ENCODE data around the gene NDUFA5. TPM values are rescaled to one million over a fixed set of nuclear protein-coding genes. Genes with fewer than 3 reads are reported as not detected.
"Not testable (repeated sequence)": the region's sequence is repeated elsewhere in the genome, so short reads cannot be mapped to it uniquely, and the experiment has no call there.

NDUFA5 gene
- total RNA-seq, 4 donors from 2014 or later, result 107 to 129 (median 124) TPM

- intact Hi-C loops (cut with DNase I), result no loop called here
- WGBS, 2 donors, result 58 to 65% methylated on average over 4 of the region's 4 CpGs
These were observed 764 bp upstream of the NDUFA5 start for GRCh38 chr7:123558289-123558874.

DNA sequence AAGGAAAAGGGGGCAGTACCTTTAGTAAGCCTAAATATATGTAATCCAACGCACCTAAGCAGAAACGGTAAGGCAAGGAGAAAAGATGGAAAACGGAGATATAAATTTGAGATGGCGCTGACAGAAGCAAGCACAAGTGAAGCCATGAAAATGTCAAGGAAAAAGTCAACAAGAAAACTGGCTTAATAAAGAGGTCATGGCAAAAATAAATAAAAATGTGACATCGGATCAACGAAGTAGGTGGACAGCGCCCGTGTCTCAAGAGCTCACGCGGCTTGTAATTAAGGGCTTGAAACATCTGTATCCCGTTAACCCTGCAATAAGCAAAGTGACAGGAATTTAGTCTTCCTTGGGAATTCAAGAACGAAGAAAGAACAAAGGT lies 611 bp downstream of the NDUFA5 start:
- no peak for TF ChIP-seq CTCF (IDR thresholded peaks at IDR 0.05)
- TF ChIP-seq POLR2A (IDR thresholded peaks at IDR 0.05), result no peak
- H3K36me3 ChIP-seq, result no peaks in the 10 kb centered on the region
- no peak for DNase-seq
- H3K9me3 ChIP-seq, result no peaks in the 10 kb centered on the region
- no peaks in the 10 kb centered on the region for H3K27me3 ChIP-seq
- intact Hi-C loops (cut with DNase I), result no loop called here
- peak overlapping the region; percentile 86 to 97 (median 93) for H3K27ac ChIP-seq
- whole genome bisulfite sequencing, 2 donors, result 2 to 3% methylated on average over 12 of the region's 12 CpGs
- peak overlapping the region; percentile 71 to 96 (median 95) for H3K4me3 ChIP-seq (replicated peaks in 1 of 3)
- H3K4me1 ChIP-seq, result peaks cover 16 to 22% of the 10 kb centered on the region in 2 donors

More at GRCh38 chr7:123558289-123558874, 764 bp upstream of the NDUFA5 start:
- Histone ChIP-seq H3K4me1 (peaks cover 16 to 22% of the 10 kb centered on the region in 2 donors), H3K4me3 (replicated peaks in 1 of 3) (peak overlapping the region; percentile 25 to 71 (median 51)), H3K27ac (peak overlapping the region; percentile 43 to 93 (median 86)), H3K36me3 (no peaks in the 10 kb centered on the region), H3K27me3 (no peaks in the 10 kb centered on the region), H3K9me3 (no peaks in the 10 kb centered on the region)
- TF ChIP-seq POLR2A (IDR thresholded peaks at IDR 0.05) (no peak), CTCF (IDR thresholded peaks at IDR 0.05) (no peak)
- DNase-seq, result no peak

GRCh38 chr7:123555484-123555883 lies 2.1 kb downstream of the NDUFA5 start:
- Histone ChIP-seq H3K27me3 (no peaks in the 10 kb centered on the region), H3K4me3 (replicated peaks in 1 of 3) (no peak overlapping the region), H3K27ac (no peak overlapping the region), H3K9me3 (no peaks in the 10 kb centered on the region), H3K4me1 (peaks cover 16 to 22% of the 10 kb centered on the region in 2 donors), H3K36me3 (no peaks in the 10 kb centered on the region)
- TF ChIP-seq POLR2A (IDR thresholded peaks at IDR 0.05) (no peak), CTCF (IDR thresholded peaks at IDR 0.05) (no peak)
- no peak for DNase-seq
- intact Hi-C loops (cut with DNase I), result no loop called here

- no peak for DNase-seq
- Histone ChIP-seq H3K27me3 (no peaks in the 10 kb centered on the region), H3K4me1 (peaks cover 16 to 22% of the 10 kb centered on the region in 2 donors), H3K36me3 (peaks cover 0 to 11% of the 10 kb centered on the region in 2 donors), H3K4me3 (replicated peaks in 1 of 3) (no peak overlapping the region), H3K27ac (no peak overlapping the region), H3K9me3 (no peaks in the 10 kb centered on the region)
- 84 to 93% methylated on average over 3 of the region's 3 CpGs for WGBS, 2 donors
- intact Hi-C loops (cut with DNase I), result no loop called here
- no peak for TF ChIP-seq POLR2A (IDR thresholded peaks at IDR 0.05)
- no peak for TF ChIP-seq CTCF (IDR thresholded peaks at IDR 0.05)
These were observed 4.5 kb downstream of the NDUFA5 start for GRCh38 chr7:123553159-123553558.

DNA sequence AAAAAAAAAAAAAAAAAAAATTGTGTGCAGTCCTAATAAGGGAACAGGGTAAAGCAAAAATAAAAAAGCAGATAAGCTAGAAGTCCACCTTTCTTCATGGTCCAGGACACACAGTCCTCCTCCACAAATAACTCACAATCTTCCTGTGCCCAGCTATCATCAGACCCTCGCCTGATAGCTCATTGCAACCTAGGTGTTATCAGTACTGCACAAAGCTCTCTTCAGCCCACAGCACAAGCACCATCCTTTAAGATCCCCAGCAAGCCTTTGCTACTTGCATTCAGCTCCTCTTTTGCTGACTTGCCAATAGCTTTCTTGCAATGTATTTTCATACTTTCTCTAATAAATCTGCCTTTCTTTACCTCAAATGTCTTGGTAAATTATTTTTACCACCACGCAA lies 5.0 kb downstream of the NDUFA5 start:
- 96 to 99% methylated on average over 2 of the region's 2 CpGs for WGBS, 2 donors

DNA sequence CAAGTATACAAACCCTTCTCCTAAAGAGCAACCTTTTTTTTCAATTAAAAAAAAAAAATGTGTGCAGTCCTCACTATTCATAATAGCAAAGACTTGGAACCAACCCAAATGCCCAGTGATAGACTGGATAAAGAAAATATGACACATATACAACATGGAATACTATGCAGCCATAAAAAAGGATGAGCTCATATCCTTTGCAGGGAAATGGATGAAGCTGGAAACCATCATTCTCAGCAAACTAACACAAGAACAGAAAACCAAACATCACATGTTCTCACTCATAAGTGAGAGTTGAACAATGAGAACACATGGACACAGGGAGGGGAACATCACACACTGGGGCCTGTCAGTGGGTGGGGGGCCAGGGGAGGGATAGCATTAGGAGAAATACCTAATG lies 5.5 kb downstream of the NDUFA5 start:
- intact Hi-C loops (cut with DNase I), result not testable (repeated sequence)

More for the DNA sequence above, 5.0 kb downstream of the NDUFA5 start:
- Histone ChIP-seq H3K4me1 (peaks cover 16 to 22% of the 10 kb centered on the region in 2 donors), H3K9me3 (no peaks in the 10 kb centered on the region), H3K36me3 (peaks cover 0 to 11% of the 10 kb centered on the region in 2 donors), H3K27me3 (no peaks in the 10 kb centered on the region), H3K4me3 (replicated peaks in 1 of 3) (no peak overlapping the region), H3K27ac (no peak overlapping the region)
- no peak for DNase-seq
- TF ChIP-seq POLR2A (IDR thresholded peaks at IDR 0.05), result no peak
- no peak for TF ChIP-seq CTCF (IDR thresholded peaks at IDR 0.05)
- intact Hi-C loops (cut with DNase I), result no loop called here

More for the DNA sequence above, 5.5 kb downstream of the NDUFA5 start:
- not testable (repeated sequence) for H3K27ac ChIP-seq; H3K27me3 ChIP-seq; DNase-seq; H3K9me3 ChIP-seq; H3K4me3 ChIP-seq (replicated peaks in 1 of 3)
- Histone ChIP-seq H3K4me1 (peaks cover 16 to 22% of the 10 kb centered on the region in 2 donors), H3K36me3 (peaks cover 0 to 11% of the 10 kb centered on the region in 2 donors)

All from thyroid gland (tissue), 4 donors.